GM18909 (cell line): ENCODE measurements around the gene FAM240A.

Experiments
- ATAC-seq: cut with Tn5 transposase; IDR thresholded peaks from one replicate; pipeline ENCODE4 v1.9.1; 2021; ENCODE audit warnings: mild to moderate bottlenecking; ENCODE audit not compliant: unreplicated experiment, poor library complexity

Gene FAM240A

GRCh38 chr3:46619845-46620778 lies 7.8 kb downstream of the FAM240A start:
- no peak for ATAC-seq

- no peak for ATAC-seq
Observed at GRCh38 chr3:46624533-46624932, 12.2 kb downstream of the FAM240A start.

- no peak for ATAC-seq
Observed at GRCh38 chr3:46624975-46625490, 12.7 kb downstream of the FAM240A start.

- no peak for ATAC-seq
Observed at GRCh38 chr3:46626039-46626438, 13.7 kb downstream of the FAM240A start.

- ATAC-seq = no peak
Observed at GRCh38 chr3:46627078-46627477, 14.8 kb downstream of the FAM240A start.

- ATAC-seq = no peak
Observed at GRCh38 chr3:46628901-46629369, 16.6 kb downstream of the FAM240A start.

GRCh38 chr3:46629551-46630517 lies 17.5 kb downstream of the FAM240A start:
- peak; percentile 78 for ATAC-seq

GRCh38 chr3:46632792-46633191 lies 20.5 kb downstream of the FAM240A start:
- no peak for ATAC-seq

GRCh38 chr3:46634856-46635255 lies 22.5 kb downstream of the FAM240A start:
- ATAC-seq = no peak

- ATAC-seq = no peak
Observed at GRCh38 chr3:46639221-46639620, 26.9 kb downstream of the FAM240A start.

- no peak for ATAC-seq
Observed at GRCh38 chr3:46640927-46641326, 28.6 kb downstream of the FAM240A start.

- no peak for ATAC-seq
Observed at GRCh38 chr3:46642971-46643370, 30.6 kb downstream of the FAM240A start.

- no peak for ATAC-seq
Observed at GRCh38 chr3:46643701-46644100, 31.4 kb downstream of the FAM240A start.

GRCh38 chr3:46646700-46647099 lies 34.4 kb downstream of the FAM240A start:
- no peak for ATAC-seq

- ATAC-seq = no peak
Observed at GRCh38 chr3:46648096-46648495, 35.8 kb downstream of the FAM240A start.

- no peak for ATAC-seq
Observed at GRCh38 chr3:46649436-46649835, 37.1 kb downstream of the FAM240A start.

- ATAC-seq = no peak
Observed at GRCh38 chr3:46651084-46651483, 38.8 kb downstream of the FAM240A start.

- no peak for ATAC-seq
Observed at GRCh38 chr3:46655271-46655670, 42.9 kb downstream of the FAM240A start.

GRCh38 chr3:46656778-46657556 lies 44.6 kb downstream of the FAM240A start:
- no peak for ATAC-seq

- ATAC-seq = no peak
Observed at GRCh38 chr3:46659285-46659684, 47.0 kb downstream of the FAM240A start.
